SKM-1 treated with dmso at 0.1 percent for 144 hours (cell line): ENCODE results near the gene ACOT7.

Experiments
- DNase-seq: peaks from one replicate; lab custom pipeline; 2025; ENCODE audit not compliant: unreplicated experiment; lab: John Stamatoyannopoulos, UW

ACOT7 gene

GRCh38 chr1:6424619-6425593, 31.3 kb upstream of the ACOT7 start, which contains the start of gene ESPN:
TSS of gene ESPN (plus strand) at chr1:6424776. CDS start at chr1:6424956, 180 bp downstream.
- no peak for DNase-seq

DNA sequence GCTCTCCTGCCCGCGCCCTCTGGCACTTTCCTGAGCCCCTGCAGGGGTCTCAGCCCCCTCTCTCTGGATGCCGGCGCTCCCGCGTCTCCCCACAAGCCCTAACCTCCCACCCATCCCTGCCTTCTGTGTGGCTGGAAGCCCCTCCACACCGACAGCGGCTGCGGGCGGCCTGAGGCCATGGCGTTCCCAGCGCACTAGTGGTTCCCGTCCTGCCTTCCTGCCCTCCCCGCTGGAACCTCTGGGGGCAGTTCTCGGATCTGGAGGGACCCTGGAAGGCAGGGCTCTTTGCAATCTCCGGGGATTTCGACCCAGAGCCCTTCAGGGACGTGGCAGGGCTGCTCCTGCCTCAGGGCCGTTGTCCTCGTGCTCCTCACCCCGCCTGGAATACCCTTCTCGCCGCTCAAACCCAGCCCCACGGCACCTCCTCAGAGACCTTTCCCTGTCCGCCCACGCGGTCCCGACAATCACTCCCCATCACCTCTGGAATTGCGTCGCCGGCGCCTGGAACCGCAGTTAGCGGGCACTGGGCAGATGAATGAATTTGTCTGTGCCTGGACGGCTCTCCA, 30.5 kb upstream of the ACOT7 start:
- DNase-seq = no peak

GRCh38 chr1:6423321-6423999, 29.9 kb upstream of the ACOT7 start:
- DNase-seq = peak; percentile 24

DNA sequence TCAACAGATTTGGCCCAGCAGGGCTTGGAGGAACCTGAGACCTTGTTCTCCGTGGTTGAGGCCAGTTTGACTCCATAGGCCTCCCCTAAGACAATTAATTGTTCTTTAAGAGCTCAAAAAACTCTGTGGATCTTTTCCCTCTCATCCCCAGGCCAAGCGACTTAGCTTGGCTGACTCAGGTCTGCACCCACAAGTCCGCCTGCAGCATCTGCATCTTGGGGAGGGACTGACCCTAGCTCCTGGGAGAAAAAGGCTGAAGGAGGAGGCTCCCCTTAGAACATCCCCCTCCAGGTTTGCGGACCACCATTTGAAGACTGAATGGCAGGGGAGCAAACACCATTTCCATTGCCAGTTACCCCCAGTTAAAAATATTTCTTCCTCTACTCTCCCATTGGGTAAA, 27.7 kb upstream of the ACOT7 start:
- DNase-seq = no peak

DNA sequence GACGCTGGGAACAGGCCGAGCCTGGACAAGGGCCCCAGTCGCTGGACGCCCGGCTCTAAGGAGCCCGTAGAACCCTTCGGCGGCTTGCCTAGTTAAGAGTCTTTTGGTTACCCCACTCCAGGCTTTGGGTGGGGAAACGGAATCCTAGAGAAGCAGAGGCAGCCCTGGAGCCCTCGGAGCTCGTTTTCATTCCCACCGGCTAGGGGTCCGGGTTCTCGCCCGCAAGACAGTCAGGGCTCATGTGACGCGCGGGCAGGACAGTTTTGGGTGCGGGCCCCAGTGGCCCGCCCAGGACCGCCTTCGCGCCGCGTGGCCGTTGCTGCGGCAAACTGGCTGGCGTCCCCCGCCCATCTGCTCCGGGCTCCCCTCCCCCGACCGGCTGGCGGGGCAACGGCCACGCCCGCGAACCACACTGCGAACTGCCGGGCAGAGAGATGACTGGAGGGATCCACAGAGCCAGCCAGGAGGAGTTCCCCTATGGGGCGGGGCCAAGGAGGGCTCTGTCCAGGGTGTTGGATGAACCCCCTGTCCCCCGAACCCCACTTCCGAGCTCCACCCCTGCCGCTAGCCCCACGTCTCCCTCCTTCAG, 27.0 kb upstream of the ACOT7 start:
- no peak for DNase-seq

DNA sequence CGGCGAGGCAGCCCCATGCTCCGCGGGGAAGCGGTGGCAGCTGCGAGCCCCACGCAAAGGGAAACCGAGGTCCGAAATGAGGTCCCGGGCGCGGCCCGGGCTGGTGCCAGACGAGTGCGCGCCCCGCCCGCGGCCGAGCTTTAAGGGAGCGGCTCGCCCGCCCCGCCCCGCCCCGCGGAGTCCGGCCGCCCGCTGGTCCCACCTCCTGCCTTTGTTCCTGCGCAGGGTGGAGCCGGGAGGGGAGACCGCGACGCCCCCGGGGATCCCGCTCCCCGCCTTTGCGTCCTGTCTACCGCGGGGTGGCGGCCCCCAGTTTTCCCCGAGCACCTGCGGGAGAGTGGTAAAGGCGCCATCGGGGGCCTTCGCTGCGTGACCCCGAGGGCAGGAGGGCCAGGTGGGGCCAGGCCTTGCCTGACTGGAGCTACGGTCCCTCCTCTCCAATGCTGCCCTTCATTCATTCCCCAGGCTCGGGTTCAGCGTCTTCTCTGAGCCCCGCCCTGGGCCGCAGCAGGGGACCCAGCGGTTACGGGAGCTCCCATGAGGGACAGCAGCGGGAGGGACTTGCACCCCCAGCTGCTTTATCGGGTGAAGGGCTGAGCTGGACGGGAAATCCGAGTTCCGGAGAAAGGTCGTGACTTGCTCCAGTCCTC, 26.4 kb upstream of the ACOT7 start, which contains the start of gene HES2:
Gene HES2, minus strand, starts transcription at position 116 of the 650 bp plus-strand sequence. Its CDS starts 99 bp downstream, at position 17.
- DNase-seq = no peak

DNA sequence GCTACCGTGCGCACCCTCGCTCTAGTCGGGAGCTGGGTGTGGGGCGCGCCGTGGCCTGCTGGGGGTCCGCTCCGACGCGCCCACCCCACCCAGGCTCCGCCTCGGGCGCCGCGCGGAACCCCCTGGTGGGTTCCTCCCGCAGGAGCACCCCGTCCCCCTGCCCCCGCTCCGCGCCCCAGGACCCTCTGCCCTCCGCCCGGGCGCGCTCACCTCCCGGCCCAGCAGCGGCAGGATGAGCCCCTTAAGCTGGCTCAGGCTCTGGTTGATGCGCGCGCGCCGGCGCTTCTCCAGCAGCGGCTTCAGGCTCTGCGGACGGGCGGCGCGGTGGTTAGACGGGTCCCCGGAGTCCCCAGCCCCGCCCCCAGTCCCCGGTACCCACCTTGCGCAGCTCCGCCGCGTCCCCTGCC, 25.8 kb upstream of the ACOT7 start:
- no peak for DNase-seq

DNA sequence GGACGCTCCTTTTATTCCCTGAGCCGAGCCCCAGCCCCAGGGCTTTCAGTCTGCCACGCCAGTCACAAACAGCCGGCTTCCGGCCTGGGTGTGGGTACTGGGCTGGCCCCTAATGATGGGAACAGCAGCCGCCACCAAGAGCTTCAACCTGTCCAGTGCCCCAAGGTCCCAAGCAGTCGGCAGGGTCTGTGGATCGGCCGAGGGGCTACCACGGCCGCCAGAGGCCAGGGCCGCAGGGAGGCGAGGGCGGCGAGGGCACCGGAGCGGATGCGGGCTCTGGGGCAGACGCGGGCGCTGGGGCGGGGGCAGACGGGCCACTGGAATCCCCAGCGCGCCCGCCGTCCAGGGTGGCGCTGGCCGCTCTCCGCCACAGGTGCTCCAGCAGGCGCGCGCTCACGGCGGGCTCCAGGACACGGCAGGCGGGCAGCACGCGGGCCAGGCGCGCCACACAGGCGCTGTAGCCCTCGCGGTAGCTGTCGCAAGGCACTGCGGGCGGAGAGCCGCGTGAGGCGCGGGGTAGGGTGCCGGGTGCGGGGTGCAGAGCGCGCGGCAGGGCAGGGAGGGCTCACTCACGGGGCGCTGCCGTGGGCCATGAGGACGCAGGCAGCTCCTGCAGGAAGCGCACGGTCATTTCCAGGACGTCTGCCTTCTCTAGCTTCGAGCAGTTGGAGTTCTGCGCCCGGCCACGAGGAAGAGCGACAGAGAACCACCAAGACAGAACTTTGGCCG, 25.3 kb upstream of the ACOT7 start:
- no peak for DNase-seq

DNA sequence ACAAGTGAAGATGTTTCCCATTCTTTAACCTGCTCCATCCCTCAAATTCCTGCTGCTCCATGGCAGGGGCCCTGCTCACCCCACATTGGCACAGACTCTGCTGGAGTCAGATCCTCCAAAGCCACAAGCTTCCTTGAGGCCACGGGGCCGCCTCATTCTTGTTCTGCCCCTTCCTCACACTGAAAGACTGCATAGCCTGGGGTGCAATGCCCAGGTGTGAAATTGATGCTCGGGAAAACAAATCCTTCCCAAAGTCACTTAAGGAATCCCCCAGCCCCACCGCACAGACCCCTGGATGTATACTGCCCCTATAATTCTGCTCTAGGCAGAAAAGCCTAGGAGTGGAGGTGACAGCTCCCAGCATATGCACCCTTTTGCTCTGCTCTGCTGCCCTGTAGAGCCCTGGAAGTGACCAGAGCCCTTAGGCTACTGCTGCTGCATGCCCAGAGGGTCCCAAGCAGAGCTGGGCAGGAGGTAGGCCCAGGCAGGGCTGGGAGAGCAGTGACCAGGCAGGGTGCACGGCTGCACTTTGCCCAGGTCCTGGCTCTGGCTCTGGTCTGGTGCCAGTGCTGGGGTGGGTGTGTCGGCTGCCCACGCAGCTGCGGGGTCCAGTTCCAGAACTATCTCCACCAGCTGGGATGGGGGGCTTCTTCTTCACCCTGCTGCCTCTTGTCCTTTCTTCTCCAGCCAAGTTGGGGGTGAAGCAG, 24.5 kb upstream of the ACOT7 start:
- DNase-seq = no peak

GRCh38 chr1:6416906-6417305, 23.3 kb upstream of the ACOT7 start:
- DNase-seq = no peak

GRCh38 chr1:6416295-6416656, 22.7 kb upstream of the ACOT7 start:
- no peak for DNase-seq

DNA sequence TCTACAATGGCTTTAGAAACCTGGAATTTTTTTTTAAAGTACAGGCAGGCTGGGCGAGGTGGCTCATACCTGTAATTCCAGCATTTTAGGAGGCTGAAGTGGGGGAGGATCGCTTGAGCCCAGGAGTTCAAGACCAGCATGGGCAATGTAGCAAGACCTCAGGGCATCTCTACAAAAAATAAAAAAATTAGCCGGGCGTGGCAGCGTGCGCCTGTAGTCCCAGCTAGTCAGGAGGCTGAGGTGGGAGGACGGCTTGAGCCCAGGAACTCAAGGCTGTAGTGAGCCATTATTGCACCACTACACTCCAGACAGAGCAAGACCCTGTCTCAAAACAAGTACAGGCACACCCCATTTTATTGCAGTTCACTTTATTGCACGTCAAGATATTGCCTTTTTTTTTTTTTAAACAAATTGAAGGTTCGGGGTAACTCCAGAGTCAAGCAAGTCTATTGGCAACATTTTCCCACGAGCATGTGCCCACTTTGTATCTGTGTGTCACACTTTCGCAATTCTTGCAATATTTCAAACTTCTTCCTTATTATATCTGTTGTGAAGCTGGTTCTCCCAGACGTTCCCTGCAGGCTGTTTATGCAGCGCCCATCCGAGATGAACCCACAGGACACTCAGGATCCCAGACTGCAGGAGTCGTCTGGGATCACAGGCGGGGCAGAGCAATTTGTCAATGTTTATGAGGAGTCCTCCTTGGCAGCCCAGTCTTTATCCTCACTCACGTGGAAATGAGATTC, 21.5 kb upstream of the ACOT7 start:
- no peak for DNase-seq

- no peak for DNase-seq
Measured at GRCh38 chr1:6414443-6414844, 20.9 kb upstream of the ACOT7 start.

DNA sequence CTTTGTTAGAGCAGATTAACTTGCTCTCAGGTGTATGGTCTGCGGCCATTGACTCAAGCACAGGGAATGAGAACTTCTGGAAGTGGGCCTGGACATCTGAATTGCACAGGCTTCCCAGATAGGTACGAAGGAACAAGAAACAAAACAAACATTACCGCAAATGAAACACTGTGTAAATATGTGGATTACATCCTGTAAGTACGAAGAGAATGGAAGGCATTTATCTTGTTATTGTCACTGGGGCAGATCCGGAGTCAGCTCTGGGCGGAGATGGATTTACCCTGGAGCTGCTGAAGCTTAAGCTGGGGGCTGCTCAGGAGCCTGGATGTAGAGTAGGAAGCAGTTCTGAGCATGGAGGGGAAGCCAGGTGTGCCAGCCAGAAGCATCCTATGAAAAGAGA, 19.3 kb upstream of the ACOT7 start:
- no peak for DNase-seq

DNA sequence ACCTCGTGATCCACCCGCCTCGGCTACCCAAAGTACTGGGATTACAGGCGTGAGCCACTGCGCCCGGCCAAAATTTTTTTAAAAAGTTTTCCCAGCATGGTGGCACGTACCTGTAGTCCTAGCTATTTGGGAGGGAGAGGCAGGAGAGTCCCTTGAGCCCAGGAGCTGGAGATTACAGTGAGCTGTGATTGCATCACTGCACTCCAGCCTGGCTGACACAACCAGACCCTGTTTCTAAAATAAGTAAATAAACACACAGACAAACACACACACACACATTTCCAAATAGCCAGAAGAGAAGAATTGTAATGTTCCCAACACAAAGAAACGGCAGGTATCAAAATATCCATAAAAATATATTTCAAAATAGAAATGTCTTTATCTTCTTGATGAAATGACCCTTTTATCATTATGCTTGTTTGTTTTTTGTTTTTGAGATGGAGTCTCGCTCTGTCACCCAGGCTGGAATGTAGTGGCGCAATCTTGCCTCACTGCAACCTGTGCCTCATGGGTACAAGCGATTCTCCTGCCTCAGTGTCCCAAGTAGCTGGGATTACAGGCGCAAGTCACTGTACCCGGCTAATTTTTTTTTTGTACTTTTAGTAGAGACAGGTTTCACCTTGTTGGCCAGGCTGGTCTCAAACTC, 16.8 kb upstream of the ACOT7 start:
- no peak for DNase-seq

GRCh38 chr1:6409733-6410132, 16.2 kb upstream of the ACOT7 start:
- DNase-seq = no peak

DNA sequence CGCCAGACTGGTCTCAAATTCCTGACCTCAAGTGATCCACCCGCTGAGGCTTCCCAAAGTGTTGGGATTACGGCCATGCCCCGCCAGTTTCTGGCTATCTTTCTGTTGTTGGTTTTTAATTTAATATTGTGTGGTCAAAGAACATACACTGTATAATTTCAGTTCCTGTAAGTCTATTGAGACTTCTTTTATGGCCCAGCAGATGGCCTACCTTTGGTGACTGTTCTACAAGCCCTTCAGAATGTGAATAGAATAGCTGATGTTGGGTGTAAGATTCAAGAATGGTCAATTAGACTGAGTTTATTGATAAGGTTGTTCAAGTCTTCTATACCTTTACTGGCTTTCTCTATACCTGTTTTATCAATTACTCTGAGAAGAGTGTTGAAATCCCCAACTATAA, 15.5 kb upstream of the ACOT7 start:
- DNase-seq = no peak

- DNase-seq = no peak
Measured at GRCh38 chr1:6408023-6408422, 14.5 kb upstream of the ACOT7 start.
